Activated CD8-positive, alpha-beta memory T cell treated with anti-CD3 and anti-CD28 coated beads, Interleukin-2, amount 50 U/mL, for 24 hours (primary cell): ENCODE measurements around the gene DAP.
"Not testable (repeated sequence)": the region's sequence is repeated elsewhere in the genome, so short reads cannot be mapped to it uniquely, and the experiment has no call there.

Source experiments
- DNase-seq: peaks from one replicate; pipeline ENCODE4 v3.0.0-alpha.2; 2020; ENCODE audit errors: extremely low read depth

DAP gene

GRCh38 chr5:10654566-10654965, 106.5 kb downstream of the DAP start:
- no peak for DNase-seq

DNA sequence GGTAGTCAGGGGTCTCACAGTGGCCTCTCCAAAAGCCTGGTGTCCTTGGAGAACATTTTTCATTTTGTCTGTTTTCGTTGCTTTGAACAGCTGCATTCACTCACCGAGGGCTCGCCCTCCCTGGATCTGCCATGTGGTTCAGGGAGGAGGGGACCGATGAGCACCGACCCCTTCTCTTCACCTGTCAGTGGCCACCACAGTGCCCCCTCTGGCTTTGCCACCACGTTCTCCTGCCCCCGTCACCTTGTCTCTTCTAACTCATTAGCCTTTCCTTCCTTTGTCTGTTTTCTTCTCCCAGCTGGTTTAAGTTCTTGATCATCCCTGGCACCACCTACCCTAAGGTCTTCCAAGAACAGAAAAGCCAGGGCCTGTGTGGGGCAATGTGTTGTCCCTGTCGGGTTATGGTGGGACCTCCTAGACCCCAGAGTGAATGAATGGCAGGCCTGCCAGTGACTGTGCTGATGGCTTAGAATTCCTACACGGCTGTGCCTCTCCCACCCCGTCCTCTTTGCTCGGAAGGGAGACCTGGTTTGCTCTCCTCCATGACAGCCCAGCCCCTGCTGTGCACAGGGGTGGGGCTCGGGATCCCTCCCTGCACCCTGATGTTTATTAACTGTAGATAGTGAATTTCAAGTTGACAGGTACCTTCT, 107.2 kb downstream of the DAP start:
- no peak for DNase-seq

GRCh38 chr5:10653043-10653442, 108.0 kb downstream of the DAP start:
- no peak for DNase-seq

DNA sequence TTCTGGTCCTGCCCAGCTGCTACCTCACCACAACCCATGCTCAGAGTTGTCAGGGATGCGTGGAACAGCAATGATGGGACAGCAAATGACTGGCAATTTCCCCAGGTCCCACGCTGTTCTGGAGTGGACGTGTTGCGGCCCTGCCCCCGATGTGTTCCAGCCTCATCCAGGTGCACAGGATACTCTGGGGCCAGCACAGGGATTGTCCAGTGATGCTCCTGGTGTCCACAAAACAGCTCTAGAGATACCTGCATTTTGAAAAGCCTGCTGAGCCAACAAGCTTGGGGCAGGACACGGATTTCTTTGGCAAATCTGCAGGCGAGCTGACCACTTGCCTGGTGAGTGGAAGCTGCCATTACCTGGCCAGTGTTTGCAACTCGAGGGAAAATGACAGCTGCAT, 108.4 kb downstream of the DAP start:
- no peak for DNase-seq

DNA sequence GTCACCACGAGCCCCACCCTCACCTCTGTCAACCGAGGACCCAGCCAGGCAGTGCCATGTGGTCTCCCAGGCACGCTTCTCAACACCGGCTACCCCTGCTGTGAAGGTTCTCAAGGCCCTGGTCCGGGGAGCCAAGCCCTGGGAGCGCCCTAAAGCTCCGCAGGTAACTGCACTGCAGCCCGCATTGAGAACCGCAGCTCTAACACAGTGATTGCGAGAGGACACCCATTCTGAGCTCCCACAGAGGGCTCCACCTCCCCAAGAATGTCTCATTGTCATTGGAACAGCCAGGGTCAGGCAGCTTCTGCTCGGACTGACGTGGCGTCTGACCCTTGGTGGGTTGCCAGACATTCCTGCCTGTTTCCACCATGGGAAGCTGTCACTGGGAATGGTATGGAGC, 108.9 kb downstream of the DAP start:
- DNase-seq, result no peak

- DNase-seq, result no peak
Observed at GRCh38 chr5:10649666-10650380, 111.2 kb downstream of the DAP start.

- DNase-seq, result no peak
Observed at GRCh38 chr5:10648806-10649665, 112.0 kb downstream of the DAP start.

- DNase-seq, result no peak
Observed at GRCh38 chr5:10647640-10648039, 113.4 kb downstream of the DAP start.

GRCh38 chr5:10645671-10646070, 115.4 kb downstream of the DAP start:
- DNase-seq, result no peak

DNA sequence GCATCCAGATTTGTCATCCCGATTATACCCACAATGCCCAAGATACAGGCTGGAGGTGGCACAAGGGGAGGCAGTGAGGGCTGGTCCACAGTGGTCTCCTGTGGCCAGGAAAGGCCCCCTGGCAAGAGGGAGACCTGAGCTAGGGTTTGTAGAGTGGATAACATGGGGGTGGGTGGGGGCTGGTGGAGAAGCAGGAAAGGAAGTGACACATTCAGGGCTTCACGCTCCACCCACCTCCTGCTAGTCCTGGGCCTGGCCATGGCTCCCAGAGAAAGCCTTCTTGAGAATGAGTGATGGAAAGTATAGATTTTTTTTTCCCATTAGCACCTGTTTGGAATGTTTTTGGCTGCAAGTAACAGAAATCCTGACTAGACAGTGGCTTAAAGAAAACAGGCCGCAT, 115.9 kb downstream of the DAP start:
- no peak for DNase-seq

- DNase-seq, result no peak
Observed at GRCh38 chr5:10644192-10644591, 116.8 kb downstream of the DAP start.

DNA sequence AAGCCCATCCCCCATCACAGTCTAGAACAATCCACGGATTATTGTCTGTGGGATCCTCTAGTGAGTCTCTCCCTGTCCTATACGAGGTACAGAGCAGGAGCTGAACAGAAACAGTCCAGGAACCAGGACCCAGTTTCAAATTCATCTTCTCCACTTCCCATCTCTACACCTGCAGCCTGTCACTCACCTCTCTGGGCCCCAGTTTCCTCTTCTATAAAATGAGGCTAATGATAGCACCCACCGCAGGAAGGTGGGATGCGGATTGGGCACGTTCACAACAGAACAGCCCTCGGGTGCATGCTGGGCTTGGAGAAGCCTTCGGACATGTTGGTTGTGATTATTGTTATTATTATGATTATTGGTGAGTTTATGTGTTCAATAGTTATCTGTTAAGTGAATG, 118.7 kb downstream of the DAP start:
- DNase-seq, result no peak

DNA sequence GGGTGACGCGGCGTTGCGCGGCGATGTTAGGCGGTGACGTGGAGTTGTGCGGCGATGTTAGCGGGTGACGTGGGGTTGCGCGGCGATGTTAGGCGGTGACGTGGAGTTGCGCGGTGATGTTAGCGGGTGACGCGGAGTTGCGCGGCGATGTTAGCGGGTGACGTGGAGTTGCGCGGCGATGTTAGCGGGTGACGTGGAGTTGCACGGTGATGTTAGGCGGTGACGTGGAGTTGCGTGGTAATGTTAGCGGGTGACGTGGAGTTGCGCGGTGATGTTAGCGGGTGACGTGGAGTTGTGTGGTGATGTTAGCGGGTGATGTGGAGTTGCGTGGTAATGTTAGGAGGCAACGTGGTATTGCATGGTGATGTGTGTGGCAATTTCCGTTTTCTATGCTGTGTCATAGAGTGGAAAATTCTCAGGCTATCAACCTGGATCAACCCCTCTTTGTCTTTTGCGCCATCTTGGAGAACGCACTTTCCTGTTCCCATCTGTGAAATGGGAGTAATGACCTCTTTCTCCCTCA, 121.1 kb downstream of the DAP start:
- no peak for DNase-seq

GRCh38 chr5:10638723-10639122, 122.3 kb downstream of the DAP start:
- DNase-seq, result not testable (repeated sequence)

DNA sequence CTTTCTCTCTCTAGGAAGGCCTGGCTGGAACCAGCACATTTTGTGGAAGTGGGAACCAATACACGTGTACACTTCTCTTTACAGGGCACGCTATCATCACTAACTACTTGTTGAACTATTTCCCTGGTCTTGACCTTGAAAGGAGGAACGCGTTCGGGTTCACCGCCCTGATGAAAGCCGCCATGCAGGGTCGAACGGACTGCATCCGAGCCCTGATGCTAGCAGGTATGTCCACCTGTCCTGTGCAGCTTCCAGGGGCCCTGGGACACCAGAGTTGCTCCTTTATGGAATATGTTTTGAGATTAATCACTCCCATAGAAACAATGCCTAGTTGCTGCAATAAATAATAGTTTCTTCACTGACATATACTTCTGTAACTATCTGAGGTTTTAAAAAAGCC, 123.1 kb downstream of the DAP start:
- no peak for DNase-seq

DNA sequence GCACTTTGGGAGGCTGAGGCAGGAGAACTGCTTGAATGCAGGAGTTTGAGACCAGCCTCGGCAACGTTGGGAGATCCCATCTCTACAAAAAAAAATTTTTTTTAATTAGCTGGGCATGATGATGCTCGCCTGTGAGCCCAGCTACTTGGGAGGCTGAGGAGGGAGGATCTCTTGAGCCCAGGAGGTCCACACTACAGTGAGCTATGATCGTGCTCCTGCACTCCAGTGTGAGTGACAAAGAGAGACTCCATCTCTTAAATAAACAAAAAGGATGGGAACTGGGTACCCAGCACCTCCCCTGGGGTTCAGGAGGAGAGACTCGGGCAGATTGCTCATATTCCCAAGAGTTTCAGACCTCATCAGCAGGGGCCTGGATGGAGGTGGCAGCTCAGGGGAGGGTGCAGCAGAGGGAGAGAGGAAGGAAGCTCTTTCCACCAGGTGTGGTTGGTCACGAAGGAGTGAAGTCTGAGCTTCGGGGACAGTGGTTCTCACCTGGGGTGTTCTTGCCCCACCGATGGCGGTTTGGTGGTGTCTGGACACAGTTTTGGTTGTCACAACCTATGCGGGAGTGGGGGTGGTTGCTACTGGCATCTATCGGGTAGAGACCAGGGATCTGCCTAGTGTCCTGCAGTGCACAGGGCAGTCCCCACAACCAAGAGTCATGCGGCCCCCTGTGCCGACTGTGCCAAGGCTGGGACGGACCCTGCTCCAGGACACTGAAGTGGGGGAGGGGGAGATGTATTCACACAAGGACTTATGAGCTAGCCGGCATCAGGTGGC, 124.5 kb downstream of the DAP start:
- DNase-seq, result no peak

DNA sequence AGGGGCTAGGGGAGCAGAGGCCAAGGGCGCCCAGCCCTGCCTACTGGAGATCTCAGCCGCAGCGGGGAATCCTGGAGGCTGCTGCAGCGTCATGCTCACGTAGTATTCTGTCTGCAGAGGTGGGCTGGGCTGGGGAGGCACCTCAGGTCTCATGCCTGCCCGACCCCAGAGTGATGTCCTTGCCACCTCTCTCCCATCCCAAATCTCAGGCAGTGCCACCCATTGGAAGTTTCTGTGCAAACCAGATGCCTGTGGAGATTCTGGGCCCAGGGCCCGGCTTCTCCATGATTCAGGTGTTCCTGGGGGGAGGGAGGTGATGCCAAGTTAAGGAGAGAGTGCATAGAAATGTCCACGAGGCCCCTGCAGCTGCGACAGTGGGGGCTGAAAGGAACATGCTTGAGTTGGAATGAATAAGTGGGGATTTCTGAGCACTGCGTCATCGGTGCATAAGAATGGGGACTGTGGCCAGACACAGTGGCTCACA, 125.1 kb downstream of the DAP start:
- no peak for DNase-seq

GRCh38 chr5:10635257-10635866, 125.7 kb downstream of the DAP start:
- DNase-seq, result peak; percentile 49

GRCh38 chr5:10634562-10634961, 126.5 kb downstream of the DAP start:
- no peak for DNase-seq

GRCh38 chr5:10634050-10634449, 127.0 kb downstream of the DAP start:
- DNase-seq, result no peak
